GM23248 (cell line): ENCODE results near the gene LRRN2.

ENCODE experiments used
- EZH2 ChIP-seq: fragments of 200-600 bp; sonication (generic); IDR thresholded peaks from 2 replicates; pipeline ENCODE4 v1.6.1; 2018; ENCODE audit warnings: antibody characterized with exemption, mild to moderate bottlenecking; ENCODE audit not compliant: insufficient read depth, poor library complexity, severe bottlenecking
- EZH2phosphoT487 ChIP-seq: fragments of 200-600 bp; sonication (generic); IDR thresholded peaks from 2 replicates; pipeline ENCODE4 v1.6.1; 2018; ENCODE audit warnings: antibody characterized with exemption, moderate library complexity, mild to moderate bottlenecking, low read depth; ENCODE audit not compliant: insufficient read depth

GRCh38 chr1:204695692-204696091, 10.2 kb upstream of the LRRN2 start:
- TF ChIP-seq EZH2 (no peak), EZH2phosphoT487 (no peak)
